ENCODE data around the gene ITM2A.

ITM2A gene

GRCh38 chrX:79369871-79370270, 2.7 kb upstream of the ITM2A start:
- H4K20me1 ChIP-seq (ENCODE audit: control insufficient read depth, insufficient read depth, low read depth, low read length), result no peaks in the 10 kb centered on the region
- H3K27me3 ChIP-seq (ENCODE audit: control insufficient read depth, low read length), result no peaks in the 10 kb centered on the region
- no peak overlapping the region for H3K4me3 ChIP-seq (ENCODE audit: low read length)
- H3K79me2 ChIP-seq (ENCODE audit: control insufficient read depth, low read length), result no peaks in the 10 kb centered on the region
- no peaks in the 10 kb centered on the region for H3K36me3 ChIP-seq (ENCODE audit: control insufficient read depth, low read length)
- H3K9me2 ChIP-seq (replicated peaks; ENCODE audit: control insufficient read depth, low read length), result no peaks in the 10 kb centered on the region
- H3K9me3 ChIP-seq (ENCODE audit: control insufficient read depth, insufficient read depth, low read length), result no peaks in the 10 kb centered on the region
- TF ChIP-seq EZH2phosphoT487 (IDR thresholded peaks at IDR 0.05; ENCODE audit: borderline replicate concordance, low read length), result no peak
- TF ChIP-seq, protein P1, sequence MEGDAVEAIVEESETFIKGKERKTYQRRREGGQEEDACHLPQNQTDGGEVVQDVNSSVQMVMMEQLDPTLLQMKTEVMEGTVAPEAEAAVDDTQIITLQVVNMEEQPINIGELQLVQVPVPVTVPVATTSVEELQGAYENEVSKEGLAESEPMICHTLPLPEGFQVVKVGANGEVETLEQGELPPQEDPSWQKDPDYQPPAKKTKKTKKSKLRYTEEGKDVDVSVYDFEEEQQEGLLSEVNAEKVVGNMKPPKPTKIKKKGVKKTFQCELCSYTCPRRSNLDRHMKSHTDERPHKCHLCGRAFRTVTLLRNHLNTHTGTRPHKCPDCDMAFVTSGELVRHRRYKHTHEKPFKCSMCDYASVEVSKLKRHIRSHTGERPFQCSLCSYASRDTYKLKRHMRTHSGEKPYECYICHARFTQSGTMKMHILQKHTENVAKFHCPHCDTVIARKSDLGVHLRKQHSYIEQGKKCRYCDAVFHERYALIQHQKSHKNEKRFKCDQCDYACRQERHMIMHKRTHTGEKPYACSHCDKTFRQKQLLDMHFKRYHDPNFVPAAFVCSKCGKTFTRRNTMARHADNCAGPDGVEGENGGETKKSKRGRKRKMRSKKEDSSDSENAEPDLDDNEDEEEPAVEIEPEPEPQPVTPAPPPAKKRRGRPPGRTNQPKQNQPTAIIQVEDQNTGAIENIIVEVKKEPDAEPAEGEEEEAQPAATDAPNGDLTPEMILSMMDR (IDR thresholded peaks at IDR 0.05; ENCODE audit: low read depth, low read length, poor library complexity, severe bottlenecking), result no peak
- H3F3A ChIP-seq (ENCODE audit: control insufficient read depth, insufficient read depth), result no peaks in the 10 kb centered on the region
- H3K27ac ChIP-seq (ENCODE audit: low read depth, low read length), result no peak overlapping the region
- no peak overlapping the region for H3K4me2 ChIP-seq (ENCODE audit: low read length)
- no peaks in the 10 kb centered on the region for H3K4me1 ChIP-seq (ENCODE audit: control insufficient read depth, low read length)

GRCh38 chrX:79368441-79368840, 1.3 kb upstream of the ITM2A start:
- H3K4me2 ChIP-seq (ENCODE audit: low read length), result no peak overlapping the region
- H3K4me3 ChIP-seq (ENCODE audit: low read length), result no peak overlapping the region
- H3K27me3 ChIP-seq (ENCODE audit: control insufficient read depth, low read length), result no peaks in the 10 kb centered on the region
- H3K4me1 ChIP-seq (ENCODE audit: control insufficient read depth, low read length), result no peaks in the 10 kb centered on the region
- H3K79me2 ChIP-seq (ENCODE audit: control insufficient read depth, low read length), result no peaks in the 10 kb centered on the region
- H3K27ac ChIP-seq (ENCODE audit: low read depth, low read length), result no peak overlapping the region
- no peaks in the 10 kb centered on the region for H3K36me3 ChIP-seq (ENCODE audit: control insufficient read depth, low read length)
- TF ChIP-seq, protein P1 (IDR thresholded peaks at IDR 0.05; ENCODE audit: low read depth, low read length, poor library complexity, severe bottlenecking), result no peak
- no peak for TF ChIP-seq EZH2phosphoT487 (IDR thresholded peaks at IDR 0.05; ENCODE audit: borderline replicate concordance, low read length)
- no peaks in the 10 kb centered on the region for H3K9me2 ChIP-seq (replicated peaks; ENCODE audit: control insufficient read depth, low read length)
- no peaks in the 10 kb centered on the region for H3K9me3 ChIP-seq (ENCODE audit: control insufficient read depth, insufficient read depth, low read length)
- no peaks in the 10 kb centered on the region for H4K20me1 ChIP-seq (ENCODE audit: control insufficient read depth, insufficient read depth, low read depth, low read length)
- H3F3A ChIP-seq (ENCODE audit: control insufficient read depth, insufficient read depth), result no peaks in the 10 kb centered on the region

- H3K36me3 ChIP-seq (ENCODE audit: control insufficient read depth, low read length), result no peaks in the 10 kb centered on the region
- no peaks in the 10 kb centered on the region for H3K9me3 ChIP-seq (ENCODE audit: control insufficient read depth, insufficient read depth, low read length)
- no peaks in the 10 kb centered on the region for H3K4me1 ChIP-seq (ENCODE audit: control insufficient read depth, low read length)
- no peak overlapping the region for H3K27ac ChIP-seq (ENCODE audit: low read depth, low read length)
- no peaks in the 10 kb centered on the region for H3F3A ChIP-seq (ENCODE audit: control insufficient read depth, insufficient read depth)
- no peaks in the 10 kb centered on the region for H3K79me2 ChIP-seq (ENCODE audit: control insufficient read depth, low read length)
- H3K27me3 ChIP-seq (ENCODE audit: control insufficient read depth, low read length), result no peaks in the 10 kb centered on the region
- TF ChIP-seq, protein P1 (IDR thresholded peaks at IDR 0.05; ENCODE audit: low read depth, low read length, poor library complexity, severe bottlenecking), result no peak
- no peak for TF ChIP-seq EZH2phosphoT487 (IDR thresholded peaks at IDR 0.05; ENCODE audit: borderline replicate concordance, low read length)
- no peaks in the 10 kb centered on the region for H3K9me2 ChIP-seq (replicated peaks; ENCODE audit: control insufficient read depth, low read length)
- no peak overlapping the region for H3K4me3 ChIP-seq (ENCODE audit: low read length)
- no peaks in the 10 kb centered on the region for H4K20me1 ChIP-seq (ENCODE audit: control insufficient read depth, insufficient read depth, low read depth, low read length)
- no peak overlapping the region for H3K4me2 ChIP-seq (ENCODE audit: low read length)
Observed at GRCh38 chrX:79367907-79368306, 773 bp upstream of the ITM2A start.

DNA sequence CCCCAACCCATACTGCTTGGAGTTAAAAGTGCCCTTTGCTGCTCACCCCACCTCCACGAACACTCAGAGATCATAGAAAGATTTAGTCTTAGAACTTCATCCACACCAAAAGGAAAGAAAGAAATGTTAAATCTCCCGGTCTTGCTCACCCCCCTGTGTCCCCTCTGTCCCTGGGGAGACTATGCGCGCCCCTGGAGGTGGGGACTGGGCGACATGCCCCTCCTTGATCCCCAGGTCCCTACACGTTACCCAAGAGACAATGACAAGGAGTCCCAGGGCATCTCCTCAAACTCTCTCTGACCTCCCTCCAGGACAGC, 620 bp downstream of the ITM2A start:
- Histone ChIP-seq H3K79me2 (ENCODE audit: control insufficient read depth, low read length) (no peaks in the 10 kb centered on the region), H3K27me3 (ENCODE audit: control insufficient read depth, low read length) (no peaks in the 10 kb centered on the region), H3F3A (ENCODE audit: control insufficient read depth, insufficient read depth) (no peaks in the 10 kb centered on the region), H3K4me2 (ENCODE audit: low read length) (no peak overlapping the region), H3K36me3 (ENCODE audit: control insufficient read depth, low read length) (no peaks in the 10 kb centered on the region), H3K27ac (ENCODE audit: low read depth, low read length) (no peak overlapping the region), H3K4me3 (ENCODE audit: low read length) (no peak overlapping the region), H4K20me1 (ENCODE audit: control insufficient read depth, insufficient read depth, low read depth, low read length) (no peaks in the 10 kb centered on the region), H3K9me3 (ENCODE audit: control insufficient read depth, insufficient read depth, low read length) (no peaks in the 10 kb centered on the region), H3K4me1 (ENCODE audit: control insufficient read depth, low read length) (no peaks in the 10 kb centered on the region), H3K9me2 (replicated peaks; ENCODE audit: control insufficient read depth, low read length) (no peaks in the 10 kb centered on the region)
- TF ChIP-seq EZH2phosphoT487 (IDR thresholded peaks at IDR 0.05; ENCODE audit: borderline replicate concordance, low read length), result no peak
- TF ChIP-seq, protein P1 (IDR thresholded peaks at IDR 0.05; ENCODE audit: low read depth, low read length, poor library complexity, severe bottlenecking), result no peak

Measured in DOHH2 (cell line).